Thyroid gland (tissue), 4 donors: ENCODE measurements around the gene ARMC2.

Experiments used
- CTCF ChIP-seq, 6 experiments: fragments of 200-600 bp in 3 of 6; fragments of 450-650 bp in 3 of 6; sonication (generic) in 3 of 6; IDR thresholded peaks; one replicate each; pipeline ENCODE4 v1.5.1; 2016 to 2019; ENCODE audit warnings: antibody characterized with exemption in 6 of 6, mild to moderate bottlenecking in 2 of 6, inconsistent platforms in 1 of 6, moderate library complexity in 1 of 6
- POLR2A ChIP-seq, 2 donors: fragments of 450-650 bp; IDR thresholded peaks; one replicate each; pipeline ENCODE4 v1.6.1; 2017; ENCODE audit warnings: antibody characterized with exemption in 2 of 2, mild to moderate bottlenecking in 2 of 2, moderate library complexity in 1 of 2

GRCh38 chr6:108798670-108799353 is 49.4 kb upstream of the ARMC2 start:
- TF ChIP-seq CTCF (IDR thresholded peaks at IDR 0.05) (no peak), POLR2A (IDR thresholded peaks at IDR 0.05) (no peak)
